HEK293 (cell line): ENCODE measurements around the gene LGALS3BP.

Source experiments
- CTCF ChIA-PET: fragments of 350-600 bp; formaldehyde crosslinking; extraction: SDS; loops from one replicate; lab custom pipeline; 2021; ENCODE audit warnings: antibody characterized with exemption; lab: Yijun Ruan, JAX
- POLR2A ChIA-PET: fragments of 300-600 bp; formaldehyde crosslinking; extraction: SDS; loops from one replicate; lab custom pipeline; 2020; ENCODE audit warnings: antibody characterized with exemption, inconsistent platforms; lab: Yijun Ruan, JAX
- H3K27ac ChIP-seq: fragments of 200-500 bp; sonication (Bioruptor generic); 2 replicates; pipeline ENCODE4 v1.5.1; 2014; ENCODE audit warnings: low read depth, low read length, control low read depth, inconsistent platforms; ENCODE audit errors: extremely low read depth
- H3K36me3 ChIP-seq, 2 experiments: fragments of 200-500 bp in 1 of 2; sonication (Bioruptor generic) in 1 of 2; 1 replicate in 1 of 2; 2 replicates in 1 of 2; pipeline ENCODE4 v1.5.1; 2014 to 2017; ENCODE audit warnings: inconsistent platforms in 2 of 2, low read length in 2 of 2; ENCODE audit not compliant: control insufficient read depth in 2 of 2, insufficient read depth in 1 of 2
- H3K4me1 ChIP-seq: fragments of 200-500 bp; sonication (Bioruptor generic); 2 replicates; pipeline ENCODE4 v1.5.1; 2014; ENCODE audit warnings: mild to moderate bottlenecking, low read length, inconsistent platforms; ENCODE audit not compliant: control insufficient read depth, insufficient read depth
- H3K4me3 ChIP-seq: 2 replicates; pipeline ENCODE4 v1.5.1; 2011; ENCODE audit warnings: low read depth, mild to moderate bottlenecking, control low read depth, low read length, moderate library complexity
- H3K9me3 ChIP-seq: fragments of 200-500 bp; sonication (Bioruptor generic); 2 replicates; pipeline ENCODE4 v1.5.1; 2014; ENCODE audit warnings: low read depth, low read length, inconsistent platforms; ENCODE audit not compliant: control insufficient read depth, insufficient read depth
- GLIS2 ChIP-seq: fragments of 450-650 bp; formaldehyde crosslinking; IDR thresholded peaks from 2 replicates; pipeline ENCODE4 v1.5.1; 2016; ENCODE audit warnings: missing biosample characterization, missing genetic modification characterization
- KLF9 ChIP-seq: fragments of 450-650 bp; formaldehyde crosslinking; IDR thresholded peaks from 2 replicates; pipeline ENCODE4 v1.5.1; 2016; ENCODE audit warnings: missing biosample characterization, missing genetic modification characterization, low read depth
- MYNN ChIP-seq: fragments of 450-650 bp; formaldehyde crosslinking; IDR thresholded peaks from 2 replicates; pipeline ENCODE4 v1.5.1; 2016; ENCODE audit warnings: missing biosample characterization, missing genetic modification characterization, borderline replicate concordance
- TRIM28 ChIP-seq: IDR thresholded peaks from 2 replicates; pipeline ENCODE4 v1.6.1; 2011; ENCODE audit warnings: low read length, control low read depth, borderline replicate concordance
- WT1 ChIP-seq: fragments of 450-650 bp; formaldehyde crosslinking; IDR thresholded peaks from 2 replicates; pipeline ENCODE4 v1.5.1; 2016; ENCODE audit warnings: missing biosample characterization, missing genetic modification characterization
- ZBTB17 ChIP-seq: fragments of 450-650 bp; formaldehyde crosslinking; IDR thresholded peaks from 2 replicates; pipeline ENCODE4 v1.5.1; 2016; ENCODE audit warnings: missing biosample characterization, missing genetic modification characterization
- ZEB2 ChIP-seq: fragments of 450-650 bp; formaldehyde crosslinking; IDR thresholded peaks from 2 replicates; pipeline ENCODE4 v1.5.1; 2016; ENCODE audit warnings: missing biosample characterization, missing genetic modification characterization
- ZNF19 ChIP-seq: fragments of 450-650 bp; formaldehyde crosslinking; IDR thresholded peaks from 2 replicates; pipeline ENCODE4; 2016; ENCODE audit warnings: missing biosample characterization, missing genetic modification characterization, low read depth
- ZNF248 ChIP-seq: fragments of 450-650 bp; formaldehyde crosslinking; IDR thresholded peaks from 2 replicates; pipeline ENCODE4 v1.5.1; 2017; ENCODE audit warnings: missing biosample characterization, missing genetic modification characterization
- ZNF350 ChIP-seq: fragments of 450-650 bp; formaldehyde crosslinking; IDR thresholded peaks from 2 replicates; pipeline ENCODE4 v1.5.0; 2017; ENCODE audit warnings: missing biosample characterization, mild to moderate bottlenecking, missing genetic modification characterization
- ZNF501 ChIP-seq: fragments of 450-650 bp; formaldehyde crosslinking; IDR thresholded peaks from 2 replicates; pipeline ENCODE4 v1.5.1; 2016; ENCODE audit warnings: missing biosample characterization, missing genetic modification characterization
- ZNF600 ChIP-seq: fragments of 450-650 bp; formaldehyde crosslinking; IDR thresholded peaks from 2 replicates; pipeline ENCODE4 v1.5.1; 2016; ENCODE audit warnings: missing biosample characterization, missing genetic modification characterization
- ZNF707 ChIP-seq: fragments of 450-650 bp; formaldehyde crosslinking; IDR thresholded peaks from 2 replicates; pipeline ENCODE4 v1.5.1; 2016; ENCODE audit warnings: missing biosample characterization, missing genetic modification characterization
- ZNF768 ChIP-seq: fragments of 450-650 bp; formaldehyde crosslinking; IDR thresholded peaks from 2 replicates; pipeline ENCODE4 v1.5.1; 2018; ENCODE audit warnings: missing biosample characterization, mild to moderate bottlenecking, missing genetic modification characterization
- TF ChIP-seq, protein P1 (sequence below): fragments of 450-650 bp; formaldehyde crosslinking; IDR thresholded peaks from 2 replicates; pipeline ENCODE4 v1.5.1; 2016; ENCODE audit warnings: missing biosample characterization, missing genetic modification characterization
- TF ChIP-seq, protein P2 (sequence below): fragments of 450-650 bp; formaldehyde crosslinking; IDR thresholded peaks from 2 replicates; pipeline ENCODE4 v1.5.1; 2016; ENCODE audit warnings: missing biosample characterization, missing genetic modification characterization
- TF ChIP-seq, protein P3 (sequence below): fragments of 450-650 bp; formaldehyde crosslinking; IDR thresholded peaks from 2 replicates; pipeline ENCODE4 v1.5.1; 2017; ENCODE audit warnings: missing biosample characterization, mild to moderate bottlenecking, missing genetic modification characterization, moderate library complexity
- TF ChIP-seq, protein P4 (sequence below): fragments of 450-650 bp; formaldehyde crosslinking; IDR thresholded peaks from 2 replicates; pipeline ENCODE4 v1.5.1; 2017; ENCODE audit warnings: missing biosample characterization, missing genetic modification characterization
- TF ChIP-seq, protein P5 (sequence below): fragments of 450-650 bp; formaldehyde crosslinking; IDR thresholded peaks from 2 replicates; pipeline ENCODE4 v1.5.1; 2016; ENCODE audit warnings: missing biosample characterization, missing genetic modification characterization

Gene LGALS3BP

DNA sequence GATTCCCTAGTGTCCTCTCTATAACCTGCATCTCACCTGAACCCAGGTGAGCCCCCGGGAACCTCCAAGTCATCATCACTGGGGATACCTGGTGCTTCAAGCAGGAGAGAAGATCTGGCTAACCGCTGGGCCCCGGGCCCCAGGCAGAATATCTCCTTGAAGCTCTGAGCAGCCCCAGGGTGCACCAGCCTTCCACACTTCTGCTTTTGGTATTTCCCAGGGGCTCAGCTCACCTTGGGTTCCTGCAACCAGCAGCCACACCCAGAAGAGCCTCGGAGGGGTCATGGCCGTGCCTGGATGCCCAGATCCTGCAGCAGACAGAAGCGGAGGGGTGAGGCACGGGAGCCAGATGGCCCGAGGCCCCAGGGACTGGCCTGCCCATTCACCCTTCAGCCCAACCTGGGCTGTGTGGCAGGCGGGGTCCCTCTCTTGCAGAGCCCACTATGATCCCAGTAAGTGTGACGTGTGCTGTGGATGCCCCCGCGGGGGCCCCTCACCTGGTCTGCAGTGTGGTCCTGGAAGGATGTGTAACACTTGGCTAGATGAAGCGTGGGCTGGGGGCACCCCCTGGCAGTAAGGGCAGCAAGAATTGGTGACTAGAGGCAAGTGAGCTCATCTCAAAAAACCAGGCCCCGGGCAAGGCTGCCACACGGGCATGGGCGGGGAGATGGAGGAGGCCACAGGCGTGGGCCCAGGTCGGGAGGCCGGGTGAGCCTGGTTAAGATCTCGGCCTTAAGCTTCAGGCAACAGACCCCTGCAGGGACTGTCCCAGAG, 2.6 kb downstream of the LGALS3BP start:
- CTCF ChIA-PET = interaction anchor here (0.6 to 0.7 kb wide), 2 partner anchors 126 to 690 kb away, joined by 3 read pairs; no protein-coding TSS in a partner anchor
- TF ChIP-seq MYNN (no peak), ZNF600 (tag by site-specific recombination) (no peak), ZNF707 (tag by site-specific recombination) (no peak), KLF9 (tag by site-specific recombination) (no peak), ZNF350 (tag by site-specific recombination) (no peak), GLIS2 (tag by site-specific recombination) (peak; percentile 55; the same call in 1 of the 2 replicates), ZNF19 (no peak)
- TF ChIP-seq, protein P1, sequence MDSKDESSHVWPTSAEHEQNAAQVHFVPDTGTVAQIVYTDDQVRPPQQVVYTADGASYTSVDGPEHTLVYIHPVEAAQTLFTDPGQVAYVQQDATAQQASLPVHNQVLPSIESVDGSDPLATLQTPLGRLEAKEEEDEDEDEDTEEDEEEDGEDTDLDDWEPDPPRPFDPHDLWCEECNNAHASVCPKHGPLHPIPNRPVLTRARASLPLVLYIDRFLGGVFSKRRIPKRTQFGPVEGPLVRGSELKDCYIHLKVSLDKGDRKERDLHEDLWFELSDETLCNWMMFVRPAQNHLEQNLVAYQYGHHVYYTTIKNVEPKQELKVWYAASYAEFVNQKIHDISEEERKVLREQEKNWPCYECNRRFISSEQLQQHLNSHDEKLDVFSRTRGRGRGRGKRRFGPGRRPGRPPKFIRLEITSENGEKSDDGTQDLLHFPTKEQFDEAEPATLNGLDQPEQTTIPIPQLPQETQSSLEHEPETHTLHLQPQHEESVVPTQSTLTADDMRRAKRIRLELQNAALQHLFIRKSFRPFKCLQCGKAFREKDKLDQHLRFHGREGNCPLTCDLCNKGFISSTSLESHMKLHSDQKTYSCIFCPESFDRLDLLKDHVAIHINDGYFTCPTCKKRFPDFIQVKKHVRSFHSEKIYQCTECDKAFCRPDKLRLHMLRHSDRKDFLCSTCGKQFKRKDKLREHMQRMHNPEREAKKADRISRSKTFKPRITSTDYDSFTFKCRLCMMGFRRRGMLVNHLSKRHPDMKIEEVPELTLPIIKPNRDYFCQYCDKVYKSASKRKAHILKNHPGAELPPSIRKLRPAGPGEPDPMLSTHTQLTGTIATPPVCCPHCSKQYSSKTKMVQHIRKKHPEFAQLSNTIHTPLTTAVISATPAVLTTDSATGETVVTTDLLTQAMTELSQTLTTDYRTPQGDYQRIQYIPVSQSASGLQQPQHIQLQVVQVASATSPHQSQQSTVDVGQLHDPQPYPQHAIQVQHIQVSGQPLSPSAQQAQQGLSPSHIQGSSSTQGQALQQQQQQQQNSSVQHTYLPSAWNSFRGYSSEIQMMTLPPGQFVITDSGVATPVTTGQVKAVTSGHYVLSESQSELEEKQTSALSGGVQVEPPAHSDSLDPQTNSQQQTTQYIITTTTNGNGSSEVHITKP (tag by site-specific recombination) = 0 out of 2 replicates have a peak, but pooled peaks have one; percentile 10
- TF ChIP-seq, protein P2, sequence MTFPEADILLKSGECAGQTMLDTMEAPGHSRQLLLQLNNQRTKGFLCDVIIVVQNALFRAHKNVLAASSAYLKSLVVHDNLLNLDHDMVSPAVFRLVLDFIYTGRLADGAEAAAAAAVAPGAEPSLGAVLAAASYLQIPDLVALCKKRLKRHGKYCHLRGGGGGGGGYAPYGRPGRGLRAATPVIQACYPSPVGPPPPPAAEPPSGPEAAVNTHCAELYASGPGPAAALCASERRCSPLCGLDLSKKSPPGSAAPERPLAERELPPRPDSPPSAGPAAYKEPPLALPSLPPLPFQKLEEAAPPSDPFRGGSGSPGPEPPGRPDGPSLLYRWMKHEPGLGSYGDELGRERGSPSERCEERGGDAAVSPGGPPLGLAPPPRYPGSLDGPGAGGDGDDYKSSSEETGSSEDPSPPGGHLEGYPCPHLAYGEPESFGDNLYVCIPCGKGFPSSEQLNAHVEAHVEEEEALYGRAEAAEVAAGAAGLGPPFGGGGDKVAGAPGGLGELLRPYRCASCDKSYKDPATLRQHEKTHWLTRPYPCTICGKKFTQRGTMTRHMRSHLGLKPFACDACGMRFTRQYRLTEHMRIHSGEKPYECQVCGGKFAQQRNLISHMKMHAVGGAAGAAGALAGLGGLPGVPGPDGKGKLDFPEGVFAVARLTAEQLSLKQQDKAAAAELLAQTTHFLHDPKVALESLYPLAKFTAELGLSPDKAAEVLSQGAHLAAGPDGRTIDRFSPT (tag by site-specific recombination) = peak; percentile 26; the same call in 1 of the 2 replicates
- TF ChIP-seq, protein P3, sequence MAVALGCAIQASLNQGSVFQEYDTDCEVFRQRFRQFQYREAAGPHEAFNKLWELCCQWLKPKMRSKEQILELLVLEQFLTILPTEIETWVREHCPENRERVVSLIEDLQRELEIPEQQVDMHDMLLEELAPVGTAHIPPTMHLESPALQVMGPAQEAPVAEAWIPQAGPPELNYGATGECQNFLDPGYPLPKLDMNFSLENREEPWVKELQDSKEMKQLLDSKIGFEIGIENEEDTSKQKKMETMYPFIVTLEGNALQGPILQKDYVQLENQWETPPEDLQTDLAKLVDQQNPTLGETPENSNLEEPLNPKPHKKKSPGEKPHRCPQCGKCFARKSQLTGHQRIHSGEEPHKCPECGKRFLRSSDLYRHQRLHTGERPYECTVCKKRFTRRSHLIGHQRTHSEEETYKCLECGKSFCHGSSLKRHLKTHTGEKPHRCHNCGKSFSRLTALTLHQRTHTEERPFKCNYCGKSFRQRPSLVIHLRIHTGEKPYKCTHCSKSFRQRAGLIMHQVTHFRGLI (tag by site-specific recombination) = peak; percentile 85
- TF ChIP-seq, all 188 proteins: peak for 4
- H3K36me3 ChIP-seq = peaks cover 0 to 52% of the 10 kb centered on the region in 2 experiments; a peak in 1 of 3 replicates

DNA sequence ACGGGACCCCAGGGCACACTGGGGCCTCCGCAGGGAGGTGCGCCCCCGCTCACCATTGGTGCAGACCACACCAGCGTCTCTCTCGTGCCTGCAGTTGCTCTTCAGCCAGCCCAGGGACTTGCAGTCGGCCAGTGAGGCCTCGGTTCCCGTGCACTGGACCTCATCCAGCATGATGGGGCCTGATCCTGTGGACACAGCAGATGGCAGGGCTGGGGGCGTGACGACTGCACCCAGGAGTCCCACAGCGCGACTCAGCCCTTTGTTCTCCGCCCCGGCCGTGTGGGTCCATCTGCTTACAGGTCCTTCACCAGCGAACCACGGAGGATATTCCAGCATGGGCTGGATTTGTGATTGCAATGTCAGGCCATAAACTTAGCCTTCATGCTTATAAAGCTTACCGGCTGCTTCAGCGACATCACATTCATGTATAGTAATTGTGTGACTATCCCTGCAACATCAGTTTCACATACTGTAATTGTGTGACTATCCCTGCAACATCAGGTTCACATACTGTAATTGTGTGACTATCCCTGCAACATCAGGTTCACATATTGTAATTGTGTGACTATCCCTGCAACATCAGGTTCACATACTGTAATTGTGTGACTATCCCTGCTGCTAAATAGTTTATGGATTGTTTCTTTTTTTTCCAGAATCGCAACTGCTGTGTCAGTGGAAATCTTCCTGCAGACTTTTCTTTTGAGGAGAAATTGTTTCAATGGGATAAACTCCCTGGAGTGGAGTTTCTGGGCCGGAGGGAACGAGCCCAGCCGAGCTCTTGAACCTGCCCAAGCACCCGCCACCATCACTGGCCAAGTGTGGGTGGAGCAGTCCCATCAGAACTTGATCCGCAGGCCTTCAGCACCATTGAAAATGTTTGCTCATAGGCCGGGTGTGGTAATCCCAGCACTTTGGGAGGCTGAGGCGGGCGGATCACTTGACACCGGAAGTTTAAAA, 4.8 kb downstream of the LGALS3BP start:
- Histone ChIP-seq H3K27ac (peak overlapping the region; percentile 14), H3K4me1 (peaks cover 21% of the 10 kb centered on the region), H3K36me3 (peaks cover 4 to 74% of the 10 kb centered on the region in 2 experiments; a peak in 2 of 3 replicates), H3K4me3 (no peak overlapping the region), H3K9me3 (no peaks in the 10 kb centered on the region)
- ChIA-PET POLR2A (interaction anchor here (0.5 to 1.4 kb wide), 2 partner anchors 121 to 133 kb away, joined by 3 to 4 read pairs; no protein-coding TSS in a partner anchor), CTCF (interaction anchor here (0.6 to 1.7 kb wide), 5 partner anchors 47 to 626 kb away, joined by 3 to 7 read pairs (median 3); no protein-coding TSS in a partner anchor)
- TF ChIP-seq ZNF501 (tag by site-specific recombination) (peak; percentile 31; the same call in 1 of the 2 replicates), ZNF248 (tag by site-specific recombination) (no peak), TRIM28 (peak; percentile 72; the same call in 1 of the 2 replicates), WT1 (tag by site-specific recombination) (no peak), ZEB2 (tag by site-specific recombination) (0 out of 2 replicates have a peak, but pooled peaks have one; percentile 41), KLF9 (tag by site-specific recombination) (no peak), ZNF768 (tag by site-specific recombination) (no peak), ZBTB17 (peak; percentile 20; the same call in 1 of the 2 replicates)
- TF ChIP-seq, protein P4, sequence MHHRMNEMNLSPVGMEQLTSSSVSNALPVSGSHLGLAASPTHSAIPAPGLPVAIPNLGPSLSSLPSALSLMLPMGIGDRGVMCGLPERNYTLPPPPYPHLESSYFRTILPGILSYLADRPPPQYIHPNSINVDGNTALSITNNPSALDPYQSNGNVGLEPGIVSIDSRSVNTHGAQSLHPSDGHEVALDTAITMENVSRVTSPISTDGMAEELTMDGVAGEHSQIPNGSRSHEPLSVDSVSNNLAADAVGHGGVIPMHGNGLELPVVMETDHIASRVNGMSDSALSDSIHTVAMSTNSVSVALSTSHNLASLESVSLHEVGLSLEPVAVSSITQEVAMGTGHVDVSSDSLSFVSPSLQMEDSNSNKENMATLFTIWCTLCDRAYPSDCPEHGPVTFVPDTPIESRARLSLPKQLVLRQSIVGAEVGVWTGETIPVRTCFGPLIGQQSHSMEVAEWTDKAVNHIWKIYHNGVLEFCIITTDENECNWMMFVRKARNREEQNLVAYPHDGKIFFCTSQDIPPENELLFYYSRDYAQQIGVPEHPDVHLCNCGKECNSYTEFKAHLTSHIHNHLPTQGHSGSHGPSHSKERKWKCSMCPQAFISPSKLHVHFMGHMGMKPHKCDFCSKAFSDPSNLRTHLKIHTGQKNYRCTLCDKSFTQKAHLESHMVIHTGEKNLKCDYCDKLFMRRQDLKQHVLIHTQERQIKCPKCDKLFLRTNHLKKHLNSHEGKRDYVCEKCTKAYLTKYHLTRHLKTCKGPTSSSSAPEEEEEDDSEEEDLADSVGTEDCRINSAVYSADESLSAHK = peak; percentile 37
- TF ChIP-seq, protein P5, sequence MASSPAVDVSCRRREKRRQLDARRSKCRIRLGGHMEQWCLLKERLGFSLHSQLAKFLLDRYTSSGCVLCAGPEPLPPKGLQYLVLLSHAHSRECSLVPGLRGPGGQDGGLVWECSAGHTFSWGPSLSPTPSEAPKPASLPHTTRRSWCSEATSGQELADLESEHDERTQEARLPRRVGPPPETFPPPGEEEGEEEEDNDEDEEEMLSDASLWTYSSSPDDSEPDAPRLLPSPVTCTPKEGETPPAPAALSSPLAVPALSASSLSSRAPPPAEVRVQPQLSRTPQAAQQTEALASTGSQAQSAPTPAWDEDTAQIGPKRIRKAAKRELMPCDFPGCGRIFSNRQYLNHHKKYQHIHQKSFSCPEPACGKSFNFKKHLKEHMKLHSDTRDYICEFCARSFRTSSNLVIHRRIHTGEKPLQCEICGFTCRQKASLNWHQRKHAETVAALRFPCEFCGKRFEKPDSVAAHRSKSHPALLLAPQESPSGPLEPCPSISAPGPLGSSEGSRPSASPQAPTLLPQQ = no peak

More for the DNA sequence above, 2.6 kb downstream of the LGALS3BP start:
- Histone ChIP-seq H3K9me3 (no peaks in the 10 kb centered on the region), H3K4me1 (peaks cover 26% of the 10 kb centered on the region), H3K27ac (no peak overlapping the region; the same call in 1 of the 2 replicates), H3K4me3 (no peak overlapping the region)
- POLR2A ChIA-PET = interaction anchor here (1.0 kb wide), 1 partner anchor 43 kb away, joined by 3 read pairs; no protein-coding TSS in a partner anchor
